Mucosa of stomach (tissue), 1 donor: ENCODE data around the gene FASN.

Experiments used
- H3K27me3 ChIP-seq: one replicate; pipeline ENCODE4 v1.7.0; 2013; ENCODE audit warnings: mild to moderate bottlenecking, low read length; ENCODE audit not compliant: control insufficient read depth, insufficient read depth
- H3K36me3 ChIP-seq: one replicate; pipeline ENCODE4 v1.7.0; 2013; ENCODE audit warnings: low read length; ENCODE audit not compliant: control insufficient read depth, insufficient read depth
- H3K4me1 ChIP-seq: one replicate; pipeline ENCODE4 v1.7.0; 2013; ENCODE audit warnings: mild to moderate bottlenecking, low read length; ENCODE audit not compliant: control insufficient read depth, insufficient read depth
- H3K4me3 ChIP-seq: one replicate; pipeline ENCODE4 v1.7.0; 2013; ENCODE audit warnings: low read length
- H3K9ac ChIP-seq: one replicate; pipeline ENCODE4 v1.7.0; 2013; ENCODE audit warnings: mild to moderate bottlenecking, low read length, moderate library complexity
- H3K9me3 ChIP-seq: one replicate; pipeline ENCODE4 v1.7.0; 2013; ENCODE audit warnings: mild to moderate bottlenecking, low read length, moderate library complexity; ENCODE audit not compliant: control insufficient read depth
- donor health status: Pancreatic carcinoma.

Gene FASN

GRCh38 chr17:82051776-82052637 is 46.0 kb downstream of the FASN start, which contains the start of the genes GPS1 and RFNG:
TSS of gene GPS1 (plus strand) at chr17:82051898. CDS start at chr17:82051932, 34 bp downstream.
TSS of gene RFNG (minus strand) at chr17:82051811. CDS start at chr17:82051766, 45 bp downstream.
- Histone ChIP-seq H3K36me3 (peaks cover 7% of the 10 kb centered on the region), H3K9me3 (no peaks in the 10 kb centered on the region), H3K4me3 (peak within 1 kb of the TSS; percentile 50), H3K27me3 (no peaks in the 10 kb centered on the region), H3K9ac (peak within 1 kb of the TSS; percentile 74), H3K4me1 (peaks cover 23% of the 10 kb centered on the region)

- Histone ChIP-seq H3K4me1 (peaks cover 23% of the 10 kb centered on the region), H3K36me3 (peaks cover 7% of the 10 kb centered on the region), H3K9me3 (no peaks in the 10 kb centered on the region), H3K27me3 (no peaks in the 10 kb centered on the region), H3K9ac (peak overlapping the region; percentile 73), H3K4me3 (peak overlapping the region; percentile 17)
Observed at GRCh38 chr17:82050761-82051641, 47.0 kb downstream of the FASN start.

- H3K4me3 ChIP-seq, result peak overlapping the region; percentile 17
- H3K9ac ChIP-seq, result peak overlapping the region; percentile 73
- H3K4me1 ChIP-seq, result peaks cover 23% of the 10 kb centered on the region
- no peaks in the 10 kb centered on the region for H3K9me3 ChIP-seq
- H3K36me3 ChIP-seq, result peaks cover 6% of the 10 kb centered on the region
- H3K27me3 ChIP-seq, result no peaks in the 10 kb centered on the region
Observed at GRCh38 chr17:82050152-82050760, 47.8 kb downstream of the FASN start.

GRCh38 chr17:82049521-82049971 is 48.5 kb downstream of the FASN start:
- no peak overlapping the region for H3K4me3 ChIP-seq
- H3K27me3 ChIP-seq, result no peaks in the 10 kb centered on the region

GRCh38 chr17:82049106-82049505 is 48.9 kb downstream of the FASN start:
- Histone ChIP-seq H3K4me3 (no peak overlapping the region), H3K36me3 (no peaks in the 10 kb centered on the region), H3K9me3 (no peaks in the 10 kb centered on the region), H3K27me3 (no peaks in the 10 kb centered on the region), H3K9ac (no peak overlapping the region), H3K4me1 (peaks cover 23% of the 10 kb centered on the region)

More at GRCh38 chr17:82049521-82049971, 48.5 kb downstream of the FASN start:
- Histone ChIP-seq H3K4me1 (peaks cover 23% of the 10 kb centered on the region), H3K36me3 (no peaks in the 10 kb centered on the region), H3K9ac (no peak overlapping the region), H3K9me3 (no peaks in the 10 kb centered on the region)

GRCh38 chr17:82048571-82048971 is 49.5 kb downstream of the FASN start:
- Histone ChIP-seq H3K9ac (no peak overlapping the region), H3K4me3 (no peak overlapping the region), H3K27me3 (no peaks in the 10 kb centered on the region), H3K36me3 (no peaks in the 10 kb centered on the region), H3K9me3 (no peaks in the 10 kb centered on the region), H3K4me1 (peaks cover 23% of the 10 kb centered on the region)

GRCh38 chr17:82047914-82048570 is 50.0 kb downstream of the FASN start:
- peaks cover 18% of the 10 kb centered on the region for H3K4me1 ChIP-seq
- H3K27me3 ChIP-seq, result no peaks in the 10 kb centered on the region
- H3K36me3 ChIP-seq, result no peaks in the 10 kb centered on the region
- no peak overlapping the region for H3K9ac ChIP-seq
- H3K9me3 ChIP-seq, result no peaks in the 10 kb centered on the region
- H3K4me3 ChIP-seq, result no peak overlapping the region

GRCh38 chr17:82047379-82047778 is 50.7 kb downstream of the FASN start:
- Histone ChIP-seq H3K36me3 (no peaks in the 10 kb centered on the region), H3K9ac (no peak overlapping the region), H3K27me3 (no peaks in the 10 kb centered on the region), H3K9me3 (no peaks in the 10 kb centered on the region), H3K4me1 (peaks cover 12% of the 10 kb centered on the region), H3K4me3 (no peak overlapping the region)

- Histone ChIP-seq H3K4me3 (no peak overlapping the region), H3K4me1 (peaks cover 10% of the 10 kb centered on the region), H3K9me3 (no peaks in the 10 kb centered on the region), H3K36me3 (no peaks in the 10 kb centered on the region), H3K27me3 (no peaks in the 10 kb centered on the region), H3K9ac (no peak overlapping the region)
Observed at GRCh38 chr17:82046903-82047302, 51.1 kb downstream of the FASN start.

- H3K9me3 ChIP-seq, result no peaks in the 10 kb centered on the region
- peaks cover 10% of the 10 kb centered on the region for H3K4me1 ChIP-seq
- H3K9ac ChIP-seq, result no peak overlapping the region
- no peak overlapping the region for H3K4me3 ChIP-seq
- no peaks in the 10 kb centered on the region for H3K36me3 ChIP-seq
- no peaks in the 10 kb centered on the region for H3K27me3 ChIP-seq
Observed at GRCh38 chr17:82045936-82046484, 52.0 kb downstream of the FASN start.

- H3K9ac ChIP-seq, result no peak overlapping the region
- no peaks in the 10 kb centered on the region for H3K27me3 ChIP-seq
- H3K36me3 ChIP-seq, result no peaks in the 10 kb centered on the region
- no peak overlapping the region for H3K4me3 ChIP-seq
- H3K4me1 ChIP-seq, result no peaks in the 10 kb centered on the region
- H3K9me3 ChIP-seq, result no peaks in the 10 kb centered on the region
Observed at GRCh38 chr17:82043507-82043906, 54.5 kb downstream of the FASN start.
